DND-41 (cell line): ENCODE results near the gene CLMP.

Experiments used
- ATAC-seq: fragments of 200-7000 bp; cut with Tn5 transposase; 3 replicates; pipeline ENCODE4 v1.9.1; 2021; ENCODE audit warnings: low read depth; ENCODE audit not compliant: insufficient read depth
- DNase-seq: peaks from one replicate; pipeline ENCODE4 v3.0.0-alpha.2; 2020
- H2AFZ ChIP-seq: 2 replicates; pipeline ENCODE4 v1.6.0; 2012; ENCODE audit warnings: low read depth, low read length
- H3K27ac ChIP-seq: 2 replicates; pipeline ENCODE4 v1.5.1; 2012; ENCODE audit warnings: low read length, inconsistent platforms
- H3K27me3 ChIP-seq: fragments of 200-600 bp; sonication (generic); 2 replicates; pipeline ENCODE4 v1.6.0; 2012; ENCODE audit warnings: low read length, mild to moderate bottlenecking, inconsistent platforms; ENCODE audit not compliant: insufficient read depth, poor library complexity
- H3K36me3 ChIP-seq: 2 replicates; pipeline ENCODE4 v1.5.1; 2012; ENCODE audit warnings: low read length, inconsistent platforms; ENCODE audit not compliant: insufficient read depth
- H3K4me1 ChIP-seq: 2 replicates; pipeline ENCODE4 v1.5.1; 2012; ENCODE audit warnings: mild to moderate bottlenecking, low read length; ENCODE audit not compliant: insufficient read depth
- H3K4me2 ChIP-seq: 2 replicates; pipeline ENCODE4 v1.6.0; 2012; ENCODE audit warnings: mild to moderate bottlenecking, moderate library complexity, low read length, inconsistent platforms; ENCODE audit not compliant: insufficient read depth
- H3K4me3 ChIP-seq, 2 experiments: fragments of 200-600 bp in 1 of 2; shearing (Covaris generic) in 1 of 2; 2 replicates each; pipeline ENCODE4 v1.5.1; 2012 to 2016; ENCODE audit warnings: inconsistent platforms in 2 of 2, low read length in 2 of 2, mild to moderate bottlenecking in 2 of 2, low read depth in 1 of 2, moderate library complexity in 1 of 2
- H3K79me2 ChIP-seq: 2 replicates; pipeline ENCODE4 v1.6.0; 2012; ENCODE audit warnings: low read length, inconsistent platforms; ENCODE audit not compliant: insufficient read depth
- H3K9ac ChIP-seq: 2 replicates; pipeline ENCODE4 v1.6.0; 2012; ENCODE audit warnings: low read depth, mild to moderate bottlenecking, inconsistent platforms, low read length, moderate library complexity
- H3K9me3 ChIP-seq: 2 replicates; pipeline ENCODE4 v1.5.1; 2012; ENCODE audit warnings: low read length, moderate library complexity, mild to moderate bottlenecking, inconsistent platforms; ENCODE audit not compliant: insufficient read depth, severe bottlenecking
- H4K20me1 ChIP-seq: 2 replicates; pipeline ENCODE4 v1.6.0; 2012; ENCODE audit warnings: low read length; ENCODE audit not compliant: insufficient read depth
- EZH2 ChIP-seq: IDR thresholded peaks from 3 replicates; pipeline ENCODE4 v1.6.1; 2012; ENCODE audit warnings: borderline replicate concordance, low read depth, mild to moderate bottlenecking, moderate library complexity, low read length, inconsistent platforms; ENCODE audit not compliant: severe bottlenecking
- TF ChIP-seq, protein P1 (sequence below): IDR thresholded peaks from 2 replicates; pipeline ENCODE4 v1.5.1; 2012; ENCODE audit warnings: borderline replicate concordance, low read length, moderate library complexity, mild to moderate bottlenecking; ENCODE audit not compliant: poor library complexity, severe bottlenecking; ENCODE audit errors: extremely low read depth

Gene CLMP

DNA sequence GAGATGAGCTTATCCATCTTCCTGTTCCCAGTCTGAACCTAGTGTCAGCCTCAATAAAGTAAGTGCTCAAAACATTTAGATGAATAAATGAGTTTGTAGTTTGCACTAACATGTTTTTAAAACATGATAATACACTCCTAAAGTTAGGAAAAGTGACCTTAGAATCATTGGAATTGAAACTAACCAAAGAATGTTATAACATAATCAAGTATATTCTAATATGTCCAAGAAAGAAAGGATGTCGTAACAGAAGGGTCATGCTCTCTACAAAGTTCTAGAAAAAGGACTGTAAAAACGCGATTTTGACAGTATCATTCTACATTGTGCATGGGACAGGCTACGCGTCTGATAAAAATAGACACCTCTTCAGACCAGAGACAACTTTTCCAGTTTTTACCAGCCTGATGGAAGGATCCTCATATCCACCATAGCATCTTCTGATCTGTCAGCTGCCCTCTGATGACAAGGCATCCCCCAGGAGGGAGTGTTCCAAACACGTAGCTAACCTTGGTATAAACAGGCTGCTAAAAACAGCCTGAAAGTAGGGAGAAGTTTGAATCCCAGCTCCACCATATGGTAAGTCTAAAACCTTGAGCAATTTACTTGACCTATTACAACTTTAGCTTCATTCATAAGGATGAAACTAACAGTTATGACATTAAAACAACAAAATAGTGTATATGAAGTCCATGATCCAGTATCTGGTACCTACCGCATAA is 30.2 kb downstream of the CLMP start:
- Histone ChIP-seq H3K4me1 (no peaks in the 10 kb centered on the region), H4K20me1 (no peaks in the 10 kb centered on the region), H3K4me2 (no peak overlapping the region), H3K27ac (no peak overlapping the region), H3K9me3 (no peaks in the 10 kb centered on the region), H2AFZ (no peak overlapping the region), H3K9ac (no peak overlapping the region), H3K79me2 (no peaks in the 10 kb centered on the region), H3K4me3 (no peak overlapping the region), H3K27me3 (peaks cover 4% of the 10 kb centered on the region), H3K36me3 (no peaks in the 10 kb centered on the region)
- ATAC-seq (no peak), DNase-seq (no peak)
- TF ChIP-seq EZH2: no peak
- TF ChIP-seq, protein P1, sequence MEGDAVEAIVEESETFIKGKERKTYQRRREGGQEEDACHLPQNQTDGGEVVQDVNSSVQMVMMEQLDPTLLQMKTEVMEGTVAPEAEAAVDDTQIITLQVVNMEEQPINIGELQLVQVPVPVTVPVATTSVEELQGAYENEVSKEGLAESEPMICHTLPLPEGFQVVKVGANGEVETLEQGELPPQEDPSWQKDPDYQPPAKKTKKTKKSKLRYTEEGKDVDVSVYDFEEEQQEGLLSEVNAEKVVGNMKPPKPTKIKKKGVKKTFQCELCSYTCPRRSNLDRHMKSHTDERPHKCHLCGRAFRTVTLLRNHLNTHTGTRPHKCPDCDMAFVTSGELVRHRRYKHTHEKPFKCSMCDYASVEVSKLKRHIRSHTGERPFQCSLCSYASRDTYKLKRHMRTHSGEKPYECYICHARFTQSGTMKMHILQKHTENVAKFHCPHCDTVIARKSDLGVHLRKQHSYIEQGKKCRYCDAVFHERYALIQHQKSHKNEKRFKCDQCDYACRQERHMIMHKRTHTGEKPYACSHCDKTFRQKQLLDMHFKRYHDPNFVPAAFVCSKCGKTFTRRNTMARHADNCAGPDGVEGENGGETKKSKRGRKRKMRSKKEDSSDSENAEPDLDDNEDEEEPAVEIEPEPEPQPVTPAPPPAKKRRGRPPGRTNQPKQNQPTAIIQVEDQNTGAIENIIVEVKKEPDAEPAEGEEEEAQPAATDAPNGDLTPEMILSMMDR: no peak

GRCh38 chr11:123163621-123164020 is 31.4 kb downstream of the CLMP start:
- Histone ChIP-seq H3K4me1 (no peaks in the 10 kb centered on the region), H3K4me2 (no peak overlapping the region), H3K9ac (no peak overlapping the region), H4K20me1 (no peaks in the 10 kb centered on the region), H3K27me3 (no peaks in the 10 kb centered on the region), H3K79me2 (no peaks in the 10 kb centered on the region), H3K9me3 (no peaks in the 10 kb centered on the region), H2AFZ (no peak overlapping the region), H3K4me3 (no peak overlapping the region), H3K27ac (no peak overlapping the region), H3K36me3 (no peaks in the 10 kb centered on the region)
- DNase-seq (no peak), ATAC-seq (no peak)
- TF ChIP-seq EZH2: no peak
- TF ChIP-seq, protein P1: no peak

DNA sequence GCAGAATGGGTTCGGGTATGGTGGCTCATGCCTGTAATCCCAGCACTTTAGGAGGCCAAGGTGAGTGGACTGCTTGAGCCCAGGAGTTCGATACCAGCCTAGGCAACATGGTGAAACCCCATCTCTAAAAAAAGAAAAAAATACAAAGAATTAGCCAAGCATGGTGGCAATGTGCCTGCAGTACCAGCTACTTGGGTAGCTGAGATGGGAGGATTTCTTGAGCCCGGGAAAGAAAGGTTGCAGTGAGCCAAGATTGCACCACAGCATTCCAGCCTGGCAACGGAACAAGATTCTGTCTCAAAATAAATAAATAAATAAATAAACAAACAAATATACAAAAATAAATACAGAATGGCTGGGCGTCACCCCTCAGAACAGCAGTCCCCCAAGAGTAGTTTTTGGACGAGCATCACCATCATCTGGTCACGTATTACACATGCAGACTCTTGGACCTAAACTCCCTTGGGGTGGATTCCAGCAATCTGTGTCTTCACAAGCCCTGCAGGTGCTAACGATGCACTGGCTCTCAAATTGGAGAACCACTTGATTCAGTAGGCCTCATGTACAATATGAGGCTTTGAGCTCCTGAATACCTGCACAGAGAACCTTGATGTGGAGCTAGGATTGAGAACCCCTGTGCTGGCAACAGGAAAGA is 33.5 kb downstream of the CLMP start:
- TF ChIP-seq, protein P1: no peak
- TF ChIP-seq EZH2: no peak
- DNase-seq (no peak), ATAC-seq (no peak)
- no peaks in the 10 kb centered on the region for H4K20me1 ChIP-seq
- no peak overlapping the region for H3K9ac ChIP-seq
- H3K36me3 ChIP-seq: no peaks in the 10 kb centered on the region
- H3K27me3 ChIP-seq: no peaks in the 10 kb centered on the region
- H2AFZ ChIP-seq: no peak overlapping the region
- no peak overlapping the region for H3K4me3 ChIP-seq
- H3K4me2 ChIP-seq: no peak overlapping the region
- H3K79me2 ChIP-seq: no peaks in the 10 kb centered on the region
- no peaks in the 10 kb centered on the region for H3K9me3 ChIP-seq
- no peaks in the 10 kb centered on the region for H3K4me1 ChIP-seq
- H3K27ac ChIP-seq: no peak overlapping the region
